Mesendoderm (in vitro differentiated cells): ENCODE measurements around the gene LONP1.
A peak's percentile ranks its signal among the peaks of the same experiment; 100 is the strongest.

Experiments
- DNase-seq: peaks from one replicate; pipeline ENCODE4 v3.0.0; 2013
- H2AK5ac ChIP-seq: 2 replicates; pipeline ENCODE4 v1.6.1; 2013; ENCODE audit warnings: low read length, inconsistent platforms
- H2BK120ac ChIP-seq: 2 replicates; pipeline ENCODE4 v1.6.1; 2013; ENCODE audit warnings: low read depth, mild to moderate bottlenecking, low read length, moderate library complexity, mixed read lengths
- H2BK15ac ChIP-seq: replicated peaks from 2 replicates; pipeline ENCODE4 v1.6.1; 2013; ENCODE audit warnings: low read depth, mild to moderate bottlenecking, moderate library complexity
- H2BK5ac ChIP-seq: 2 replicates; pipeline ENCODE4 v1.6.1; 2013; ENCODE audit warnings: low read length, inconsistent platforms
- H3K18ac ChIP-seq: 2 replicates; pipeline ENCODE4 v1.6.1; 2013; ENCODE audit warnings: mild to moderate bottlenecking, low read length, mixed read lengths
- H3K23ac ChIP-seq: one replicate; pipeline ENCODE4 v1.6.1; 2013; ENCODE audit warnings: low read length
- H3K27ac ChIP-seq: 2 replicates; pipeline ENCODE4 v1.5.1; 2013; ENCODE audit warnings: low read depth, mild to moderate bottlenecking, inconsistent platforms, low read length, moderate library complexity
- H3K27me3 ChIP-seq: 2 replicates; pipeline ENCODE4 v1.6.1; 2013; ENCODE audit warnings: low read length, control low read depth, mild to moderate bottlenecking, inconsistent platforms; ENCODE audit not compliant: insufficient read depth, poor library complexity
- H3K36me3 ChIP-seq: 2 replicates; pipeline ENCODE4 v1.6.1; 2013; ENCODE audit warnings: low read length, inconsistent platforms; ENCODE audit not compliant: control insufficient read depth, insufficient read depth
- H3K4ac ChIP-seq: one replicate; pipeline ENCODE4 v1.6.1; 2013; ENCODE audit warnings: low read depth, mild to moderate bottlenecking, low read length, moderate library complexity
- H3K4me1 ChIP-seq: 2 replicates; pipeline ENCODE4 v1.6.1; 2013; ENCODE audit warnings: low read depth, low read length, inconsistent platforms; ENCODE audit not compliant: control insufficient read depth
- H3K4me2 ChIP-seq: 2 replicates; pipeline ENCODE4 v1.6.1; 2013; ENCODE audit warnings: low read length
- H3K4me3 ChIP-seq: 2 replicates; pipeline ENCODE4 v1.5.1; 2013; ENCODE audit warnings: mild to moderate bottlenecking, low read length
- H3K56ac ChIP-seq: one replicate; pipeline ENCODE4 v1.6.1; 2013; ENCODE audit warnings: low read length
- H3K79me1 ChIP-seq: 2 replicates; pipeline ENCODE4 v1.6.1; 2013; ENCODE audit warnings: low read length, inconsistent platforms
- H3K79me2 ChIP-seq: 2 replicates; pipeline ENCODE4 v1.6.1; 2013; ENCODE audit warnings: mild to moderate bottlenecking, low read length; ENCODE audit not compliant: control insufficient read depth, insufficient read depth
- H3K9ac ChIP-seq: 2 replicates; pipeline ENCODE4 v1.6.1; 2013; ENCODE audit warnings: low read length, inconsistent platforms
- H4K5ac ChIP-seq: one replicate; pipeline ENCODE4 v1.6.1; 2013; ENCODE audit warnings: low read length
- H4K8ac ChIP-seq: one replicate; pipeline ENCODE4 v1.6.1; 2013; ENCODE audit warnings: low read depth, mild to moderate bottlenecking, control low read depth, low read length, moderate library complexity
- WGBS: extraction: QIAGEN DNeasy Blood & Tissue Kit; methylation state at CpG from one replicate; pipeline ENCODE4 v1.1.7; 2013; ENCODE audit warnings: low lambda C conversion rate, missing lambda C conversion rate; ENCODE audit not compliant: insufficient coverage; ENCODE audit errors: extremely low coverage; 5-methylcytosine and 5-hydroxymethylcytosine counted together

Gene LONP1

GRCh38 chr19:5682107-5682482 lies 37.9 kb downstream of the LONP1 start:
- Histone ChIP-seq H2BK5ac (no peak overlapping the region), H3K4me3 (no peak overlapping the region), H2AK5ac (no peak overlapping the region)

GRCh38 chr19:5681391-5682106 lies 38.4 kb downstream of the LONP1 start:
- Histone ChIP-seq H3K79me1 (no peaks in the 10 kb centered on the region), H4K5ac (no peak overlapping the region), H2BK120ac (no peak overlapping the region), H3K79me2 (no peaks in the 10 kb centered on the region), H3K27ac (no peak overlapping the region), H3K56ac (peak overlapping the region; percentile 70), H3K27me3 (no peaks in the 10 kb centered on the region), H3K23ac (no peak overlapping the region), H4K8ac (no peak overlapping the region), H2BK5ac (no peak overlapping the region), H3K4ac (no peak overlapping the region), H3K9ac (peak overlapping the region; percentile 58), H3K4me3 (peak overlapping the region; percentile 20), H2BK15ac (no peak overlapping the region), H3K36me3 (no peaks in the 10 kb centered on the region), H3K4me1 (no peaks in the 10 kb centered on the region), H2AK5ac (no peak overlapping the region), H3K18ac (no peak overlapping the region), H3K4me2 (peak overlapping the region; percentile 67)
- WGBS: 100% methylated on average over 1 of the region's 17 CpGs
- DNase-seq: no peak

More at GRCh38 chr19:5682107-5682482, 37.9 kb downstream of the LONP1 start:
- Histone ChIP-seq H3K79me1 (no peaks in the 10 kb centered on the region), H3K23ac (no peak overlapping the region), H4K8ac (no peak overlapping the region), H4K5ac (no peak overlapping the region), H3K36me3 (no peaks in the 10 kb centered on the region), H3K27me3 (no peaks in the 10 kb centered on the region), H2BK120ac (no peak overlapping the region), H3K18ac (no peak overlapping the region), H3K56ac (no peak overlapping the region), H3K4me1 (no peaks in the 10 kb centered on the region), H3K4ac (no peak overlapping the region), H3K9ac (no peak overlapping the region), H3K27ac (no peak overlapping the region), H3K79me2 (no peaks in the 10 kb centered on the region), H2BK15ac (no peak overlapping the region), H3K4me2 (no peak overlapping the region)
- DNase-seq: no peak
- WGBS: no CpG with 5 or more reads among the region's 3 CpGs

- Histone ChIP-seq H3K4ac (peak within 1 kb of the TSS; percentile 31), H3K27me3 (no peaks in the 10 kb centered on the region), H3K79me2 (no peaks in the 10 kb centered on the region), H4K5ac (no peak within 1 kb of the TSS), H3K56ac (peak within 1 kb of the TSS; percentile 88), H3K36me3 (no peaks in the 10 kb centered on the region), H3K18ac (peak within 1 kb of the TSS; percentile 16), H3K4me3 (peak within 1 kb of the TSS; percentile 68), H2BK5ac (no peak within 1 kb of the TSS), H3K79me1 (no peaks in the 10 kb centered on the region), H3K23ac (no peak within 1 kb of the TSS), H3K9ac (peak within 1 kb of the TSS; percentile 78), H4K8ac (no peak within 1 kb of the TSS), H3K4me1 (no peaks in the 10 kb centered on the region), H3K27ac (no peak within 1 kb of the TSS), H3K4me2 (peak within 1 kb of the TSS; percentile 67), H2BK15ac (no peak within 1 kb of the TSS), H2BK120ac (no peak within 1 kb of the TSS), H2AK5ac (peak within 1 kb of the TSS; percentile 27)
- peak; percentile 99 for DNase-seq
- no CpG with 5 or more reads among the region's 94 CpGs for WGBS
Measured at GRCh38 chr19:5680437-5681368, 39.2 kb downstream of the LONP1 start, which contains the start of the genes HSD11B1L and MICOS13. TSS of gene HSD11B1L (plus strand) at chr19:5681027. CDS start at chr19:5684833, 3,806 bp downstream. TSS of gene MICOS13 (minus strand) at chr19:5680516. CDS start at chr19:5680486, 30 bp downstream.

- H3K27me3 ChIP-seq: no peaks in the 10 kb centered on the region
- no peak overlapping the region for H2BK15ac ChIP-seq
- H3K18ac ChIP-seq: peak overlapping the region; percentile 16
- peak overlapping the region; percentile 45 for H3K4me2 ChIP-seq
- H3K4ac ChIP-seq: peak overlapping the region; percentile 31
- H3K56ac ChIP-seq: peak overlapping the region; percentile 88
- H2BK5ac ChIP-seq: no peak overlapping the region
- H2BK120ac ChIP-seq: no peak overlapping the region
- peak overlapping the region; percentile 27 for H2AK5ac ChIP-seq
- no peaks in the 10 kb centered on the region for H3K79me2 ChIP-seq
- no peak overlapping the region for H3K27ac ChIP-seq
- peak overlapping the region; percentile 68 for H3K4me3 ChIP-seq
- no CpG with 5 or more reads among the region's 23 CpGs for WGBS
- no peak overlapping the region for H3K23ac ChIP-seq
- DNase-seq: no peak
- H4K8ac ChIP-seq: no peak overlapping the region
- H4K5ac ChIP-seq: no peak overlapping the region
- no peaks in the 10 kb centered on the region for H3K36me3 ChIP-seq
- H3K79me1 ChIP-seq: no peaks in the 10 kb centered on the region
- peak overlapping the region; percentile 78 for H3K9ac ChIP-seq
- no peaks in the 10 kb centered on the region for H3K4me1 ChIP-seq
Measured at GRCh38 chr19:5680084-5680436, 39.9 kb downstream of the LONP1 start.

- Histone ChIP-seq H3K4me1 (no peaks in the 10 kb centered on the region), H2AK5ac (peak overlapping the region; percentile 27), H4K5ac (no peak overlapping the region), H2BK5ac (no peak overlapping the region), H3K79me2 (no peaks in the 10 kb centered on the region), H4K8ac (no peak overlapping the region), H3K79me1 (no peaks in the 10 kb centered on the region), H3K36me3 (no peaks in the 10 kb centered on the region), H3K27me3 (no peaks in the 10 kb centered on the region), H3K27ac (no peak overlapping the region), H3K4ac (peak overlapping the region; percentile 31), H3K4me2 (peak overlapping the region; percentile 45), H2BK15ac (no peak overlapping the region), H2BK120ac (no peak overlapping the region), H3K18ac (no peak overlapping the region), H3K56ac (peak overlapping the region; percentile 88), H3K9ac (peak overlapping the region; percentile 78), H3K23ac (no peak overlapping the region), H3K4me3 (peak overlapping the region; percentile 68)
- no CpG with 5 or more reads among the region's 26 CpGs for WGBS
- DNase-seq: no peak
Measured at GRCh38 chr19:5679289-5680083, 40.5 kb downstream of the LONP1 start.
